ENCODE results near the gene IGF2BP2.
"Not testable (repeated sequence)": the region's sequence is repeated elsewhere in the genome, so short reads cannot be mapped to it uniquely, and the experiment has no call there.

IGF2BP2 gene

DNA sequence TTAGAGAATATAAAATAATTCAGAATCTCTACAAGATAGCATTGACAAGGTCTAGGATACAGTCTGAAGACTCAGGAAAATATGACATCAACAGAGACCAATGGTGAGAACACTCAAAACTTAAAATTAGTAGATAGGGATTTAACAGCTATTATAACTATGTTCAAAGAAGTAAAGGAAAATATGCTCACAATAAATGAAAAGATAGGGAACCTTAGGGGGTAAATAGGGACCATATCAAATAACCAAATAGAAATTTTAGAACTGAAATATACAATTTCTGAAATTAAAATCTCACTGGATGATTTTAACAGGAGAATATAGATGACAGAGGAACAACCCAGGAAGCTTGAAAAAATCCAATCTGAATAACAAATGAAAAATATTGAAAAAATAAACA lies 31.8 kb upstream of the IGF2BP2 start:
- H3K4me3 ChIP-seq (ENCODE audit: low read depth in 1 of 2, low read length in 2 of 2), result no peak overlapping the region
- H3K27ac ChIP-seq (ENCODE audit: low read depth, low read length), result no peak overlapping the region
- peaks cover 9% of the 10 kb centered on the region for H3K9me3 ChIP-seq (ENCODE audit: low read length)
- no peaks in the 10 kb centered on the region for H3K4me1 ChIP-seq (ENCODE audit: insufficient read depth, low read length)
- H3K27me3 ChIP-seq (ENCODE audit: control insufficient read depth in 1 of 2, insufficient read depth in 2 of 2, low read length in 2 of 2), result no peaks in the 10 kb centered on the region
- H3K9ac ChIP-seq (ENCODE audit: low read length), result no peak overlapping the region
- H3K36me3 ChIP-seq (ENCODE audit: insufficient read depth, low read length), result no peaks in the 10 kb centered on the region

DNA sequence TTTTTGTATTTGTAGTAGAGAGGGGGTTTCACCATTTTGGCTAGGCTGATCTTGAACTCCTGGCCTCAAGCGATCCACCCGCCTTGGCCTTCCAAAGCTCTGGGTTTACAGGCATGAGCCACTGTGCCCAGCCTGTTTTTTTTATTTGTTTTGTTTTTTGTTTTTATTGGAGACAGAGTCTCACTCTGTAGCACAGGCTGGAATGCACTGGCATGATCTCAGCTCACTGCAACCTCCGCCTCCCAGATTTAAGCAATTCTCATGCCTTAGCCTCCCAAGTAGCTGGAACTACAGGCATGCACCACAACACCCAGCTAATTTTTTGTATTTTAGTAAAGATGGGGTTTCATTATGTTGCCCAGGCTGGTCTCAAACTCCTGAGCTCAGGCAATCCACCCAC lies 28.9 kb upstream of the IGF2BP2 start:
- not testable (repeated sequence) for H3K9ac ChIP-seq (ENCODE audit: low read length); H3K4me3 ChIP-seq (ENCODE audit: low read depth in 1 of 2, low read length in 2 of 2); H3K36me3 ChIP-seq (ENCODE audit: insufficient read depth, low read length); H3K4me1 ChIP-seq (ENCODE audit: insufficient read depth, low read length); H3K27me3 ChIP-seq (ENCODE audit: control insufficient read depth in 1 of 2, insufficient read depth in 2 of 2, low read length in 2 of 2); H3K9me3 ChIP-seq (ENCODE audit: low read length); H3K27ac ChIP-seq (ENCODE audit: low read depth, low read length)

DNA sequence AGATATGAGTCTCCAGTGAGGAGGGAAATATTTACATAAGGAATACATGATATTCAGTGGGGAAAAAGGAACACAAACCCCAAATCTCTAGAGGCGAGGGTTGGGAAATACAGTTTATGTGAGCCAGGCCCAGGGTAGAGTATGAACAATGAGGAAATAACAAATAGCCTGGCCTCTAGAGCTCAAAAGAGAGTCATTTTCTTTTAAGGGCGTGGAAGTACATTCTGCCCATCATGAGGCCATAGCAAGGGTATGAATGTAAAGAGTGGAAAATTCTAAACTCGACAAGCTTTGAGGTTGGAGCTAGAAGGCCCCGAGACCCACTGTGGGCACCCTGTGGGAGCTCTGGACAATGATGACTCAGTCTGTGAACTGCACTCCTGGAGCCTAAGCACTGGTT lies 27.8 kb upstream of the IGF2BP2 start:
- peaks cover 9% of the 10 kb centered on the region for H3K9me3 ChIP-seq (ENCODE audit: low read length)
- no peak overlapping the region for H3K4me3 ChIP-seq (ENCODE audit: low read depth in 1 of 2, low read length in 2 of 2)
- no peaks in the 10 kb centered on the region for H3K36me3 ChIP-seq (ENCODE audit: insufficient read depth, low read length)
- no peaks in the 10 kb centered on the region for H3K27me3 ChIP-seq (ENCODE audit: control insufficient read depth in 1 of 2, insufficient read depth in 2 of 2, low read length in 2 of 2)
- no peaks in the 10 kb centered on the region for H3K4me1 ChIP-seq (ENCODE audit: insufficient read depth, low read length)
- no peak overlapping the region for H3K9ac ChIP-seq (ENCODE audit: low read length)
- H3K27ac ChIP-seq (ENCODE audit: low read depth, low read length), result no peak overlapping the region

DNA sequence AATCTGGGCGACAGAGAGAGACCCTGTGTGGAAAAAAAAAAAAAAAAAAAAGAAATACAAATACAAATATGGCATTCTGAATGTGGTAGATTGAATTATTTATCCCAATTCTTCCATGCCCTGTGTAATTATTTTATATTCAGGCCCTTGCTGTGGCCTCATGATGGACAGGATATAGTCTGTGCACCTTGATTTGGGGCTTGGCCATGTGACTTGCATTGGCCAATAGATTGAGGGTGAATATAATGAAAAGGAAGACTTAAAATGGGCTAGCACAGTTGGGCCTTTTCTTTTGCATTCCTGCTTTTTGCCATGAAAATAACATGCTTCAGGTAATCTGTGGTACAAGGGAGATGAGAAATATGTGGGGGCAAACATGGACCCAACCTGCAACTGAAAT lies 27.1 kb upstream of the IGF2BP2 start:
- Histone ChIP-seq H3K9me3 (ENCODE audit: low read length) (peaks cover 9% of the 10 kb centered on the region), H3K27me3 (ENCODE audit: control insufficient read depth in 1 of 2, insufficient read depth in 2 of 2, low read length in 2 of 2) (no peaks in the 10 kb centered on the region), H3K9ac (ENCODE audit: low read length) (no peak overlapping the region), H3K4me1 (ENCODE audit: insufficient read depth, low read length) (no peaks in the 10 kb centered on the region), H3K36me3 (ENCODE audit: insufficient read depth, low read length) (no peaks in the 10 kb centered on the region), H3K27ac (ENCODE audit: low read depth, low read length) (no peak overlapping the region), H3K4me3 (ENCODE audit: low read depth in 1 of 2, low read length in 2 of 2) (no peak overlapping the region)

DNA sequence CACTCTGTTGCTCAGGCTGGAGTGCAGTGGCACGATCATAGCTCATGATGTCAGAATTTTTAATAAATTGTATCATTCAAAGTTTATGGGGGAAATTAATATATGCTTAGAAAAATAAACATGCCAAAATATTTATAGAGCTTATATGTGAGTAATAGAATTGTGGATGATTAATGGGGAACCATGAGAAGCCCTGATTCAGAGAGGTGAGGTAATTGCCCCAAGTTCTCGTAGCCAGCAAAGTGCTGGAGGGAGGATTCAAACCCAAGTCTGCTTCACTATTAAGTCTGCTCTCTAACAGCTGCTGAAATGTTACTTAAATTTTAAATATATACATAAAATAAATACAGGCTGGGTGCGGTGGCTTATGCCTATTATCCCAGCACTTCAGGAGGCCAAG lies 26.2 kb upstream of the IGF2BP2 start:
- Histone ChIP-seq H3K9me3 (ENCODE audit: low read length) (peaks cover 1% of the 10 kb centered on the region), H3K4me3 (ENCODE audit: low read depth in 1 of 2, low read length in 2 of 2) (no peak overlapping the region), H3K36me3 (ENCODE audit: insufficient read depth, low read length) (no peaks in the 10 kb centered on the region), H3K9ac (ENCODE audit: low read length) (no peak overlapping the region), H3K27ac (ENCODE audit: low read depth, low read length) (no peak overlapping the region), H3K27me3 (ENCODE audit: control insufficient read depth in 1 of 2, insufficient read depth in 2 of 2, low read length in 2 of 2) (no peaks in the 10 kb centered on the region), H3K4me1 (ENCODE audit: insufficient read depth, low read length) (no peaks in the 10 kb centered on the region)

DNA sequence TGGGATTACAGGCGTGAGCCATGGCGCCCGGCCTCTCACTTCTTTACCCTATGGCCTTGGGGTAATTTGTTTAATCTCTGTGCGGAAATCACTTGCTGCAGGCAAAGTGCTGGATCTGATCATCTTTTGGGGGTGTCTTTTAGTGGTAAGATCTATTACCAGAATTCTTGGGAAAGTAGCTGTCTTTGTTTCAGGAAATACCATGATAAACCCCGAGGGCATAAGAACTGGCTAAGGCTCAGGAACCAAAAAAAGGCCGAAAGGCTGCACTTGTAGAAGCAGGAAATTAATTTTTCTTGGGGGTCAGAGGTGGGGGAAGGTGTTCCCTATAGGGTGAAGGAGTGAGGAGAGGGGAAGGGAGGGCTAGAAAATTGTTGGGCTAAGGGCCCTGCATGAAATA lies 22.7 kb upstream of the IGF2BP2 start:
- Histone ChIP-seq H3K27me3 (ENCODE audit: control insufficient read depth in 1 of 2, insufficient read depth in 2 of 2, low read length in 2 of 2) (no peaks in the 10 kb centered on the region), H3K36me3 (ENCODE audit: insufficient read depth, low read length) (no peaks in the 10 kb centered on the region), H3K4me1 (ENCODE audit: insufficient read depth, low read length) (no peaks in the 10 kb centered on the region), H3K9ac (ENCODE audit: low read length) (no peak overlapping the region), H3K27ac (ENCODE audit: low read depth, low read length) (no peak overlapping the region), H3K9me3 (ENCODE audit: low read length) (no peaks in the 10 kb centered on the region), H3K4me3 (ENCODE audit: low read depth in 1 of 2, low read length in 2 of 2) (no peak overlapping the region)

DNA sequence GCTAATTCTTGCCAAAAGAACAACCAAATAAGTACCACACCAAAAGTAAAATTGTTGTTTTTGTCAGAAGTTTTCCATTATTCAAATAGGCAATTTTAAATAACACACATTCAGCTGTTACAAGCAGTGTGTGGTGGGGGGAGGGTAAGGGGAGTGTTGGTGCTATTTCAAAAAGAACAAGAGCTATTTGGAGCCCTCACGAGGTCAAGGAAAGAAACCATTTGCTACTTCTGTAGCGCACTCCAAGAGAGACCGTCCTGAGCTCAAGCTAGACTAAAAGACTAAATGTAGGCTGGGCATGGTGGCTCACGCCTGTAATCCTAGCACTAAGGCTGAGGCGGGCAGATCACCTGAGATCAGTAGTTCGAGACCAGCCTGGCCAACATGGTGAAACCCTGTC lies 21.2 kb upstream of the IGF2BP2 start:
- no peaks in the 10 kb centered on the region for H3K9me3 ChIP-seq (ENCODE audit: low read length)
- H3K27me3 ChIP-seq (ENCODE audit: control insufficient read depth in 1 of 2, insufficient read depth in 2 of 2, low read length in 2 of 2), result no peaks in the 10 kb centered on the region
- H3K9ac ChIP-seq (ENCODE audit: low read length), result no peak overlapping the region
- no peaks in the 10 kb centered on the region for H3K36me3 ChIP-seq (ENCODE audit: insufficient read depth, low read length)
- no peak overlapping the region for H3K4me3 ChIP-seq (ENCODE audit: low read depth in 1 of 2, low read length in 2 of 2)
- H3K4me1 ChIP-seq (ENCODE audit: insufficient read depth, low read length), result no peaks in the 10 kb centered on the region
- no peak overlapping the region for H3K27ac ChIP-seq (ENCODE audit: low read depth, low read length)

DNA sequence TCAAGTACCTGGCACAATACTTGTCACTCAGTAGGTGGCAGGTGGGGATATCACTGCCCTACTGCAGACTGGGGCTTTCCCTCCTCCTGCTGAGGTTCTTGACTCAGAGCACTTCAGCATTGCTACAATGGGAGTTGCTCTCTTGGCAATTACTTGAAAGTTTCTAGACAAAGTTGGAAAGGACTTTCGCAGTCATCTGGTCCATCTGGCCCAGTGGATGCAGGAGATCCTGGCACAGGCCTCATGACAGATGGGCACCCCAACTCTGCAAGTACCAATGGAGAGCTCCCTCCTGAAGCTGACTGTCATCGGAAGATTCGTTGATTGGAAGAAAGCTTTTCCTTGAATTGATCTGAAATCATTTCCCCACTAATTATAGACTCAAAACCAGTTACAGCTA lies 19.2 kb upstream of the IGF2BP2 start:
- Histone ChIP-seq H3K36me3 (ENCODE audit: insufficient read depth, low read length) (no peaks in the 10 kb centered on the region), H3K27ac (ENCODE audit: low read depth, low read length) (no peak overlapping the region), H3K27me3 (ENCODE audit: control insufficient read depth in 1 of 2, insufficient read depth in 2 of 2, low read length in 2 of 2) (no peaks in the 10 kb centered on the region), H3K4me1 (ENCODE audit: insufficient read depth, low read length) (no peaks in the 10 kb centered on the region), H3K4me3 (ENCODE audit: low read depth in 1 of 2, low read length in 2 of 2) (no peak overlapping the region), H3K9ac (ENCODE audit: low read length) (no peak overlapping the region), H3K9me3 (ENCODE audit: low read length) (no peaks in the 10 kb centered on the region)

DNA sequence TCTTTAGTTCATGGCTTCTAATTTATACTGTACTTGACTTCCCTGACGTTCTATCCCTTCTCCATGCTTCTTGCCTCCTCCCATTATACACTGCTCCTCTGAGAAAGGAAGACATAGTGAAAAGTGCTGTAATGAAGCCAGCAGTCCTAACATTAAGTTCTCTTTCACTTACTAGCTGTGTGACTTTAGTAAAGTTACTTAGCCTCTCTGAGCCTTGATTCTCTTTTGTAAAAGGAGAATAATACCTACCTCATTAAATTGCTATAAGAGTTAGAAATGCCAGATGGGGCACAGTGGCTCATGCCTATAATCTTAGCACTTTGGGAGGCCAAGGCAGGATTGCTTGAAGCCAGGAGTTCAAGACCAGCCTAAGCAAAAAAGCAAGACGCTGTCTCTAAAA lies 18.8 kb upstream of the IGF2BP2 start:
- Histone ChIP-seq H3K9ac (ENCODE audit: low read length) (no peak overlapping the region), H3K4me3 (ENCODE audit: low read depth in 1 of 2, low read length in 2 of 2) (no peak overlapping the region), H3K27ac (ENCODE audit: low read depth, low read length) (no peak overlapping the region), H3K4me1 (ENCODE audit: insufficient read depth, low read length) (no peaks in the 10 kb centered on the region), H3K27me3 (ENCODE audit: control insufficient read depth in 1 of 2, insufficient read depth in 2 of 2, low read length in 2 of 2) (no peaks in the 10 kb centered on the region), H3K9me3 (ENCODE audit: low read length) (no peaks in the 10 kb centered on the region), H3K36me3 (ENCODE audit: insufficient read depth, low read length) (no peaks in the 10 kb centered on the region)

DNA sequence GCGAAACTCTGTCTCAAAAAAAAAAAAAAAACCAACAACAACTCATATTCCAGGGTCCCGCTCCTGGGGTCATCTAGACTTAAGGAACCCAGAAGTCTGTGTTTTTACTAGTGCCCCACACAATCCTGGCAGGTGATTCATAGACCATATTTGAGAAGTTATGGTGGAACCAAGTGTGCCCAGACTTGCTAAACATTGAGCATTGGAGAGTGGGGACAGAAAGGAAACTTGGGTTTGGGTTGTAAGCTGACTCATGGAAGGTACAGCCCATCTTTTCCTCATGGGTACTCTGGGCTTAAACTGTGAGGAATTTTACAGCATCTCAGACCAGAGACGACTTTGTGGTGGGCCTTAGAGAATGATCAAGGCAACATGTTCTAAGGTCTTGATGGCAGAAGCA lies 18.3 kb upstream of the IGF2BP2 start:
- Histone ChIP-seq H3K27ac (ENCODE audit: low read depth, low read length) (no peak overlapping the region), H3K4me1 (ENCODE audit: insufficient read depth, low read length) (no peaks in the 10 kb centered on the region), H3K9me3 (ENCODE audit: low read length) (no peaks in the 10 kb centered on the region), H3K27me3 (ENCODE audit: control insufficient read depth in 1 of 2, insufficient read depth in 2 of 2, low read length in 2 of 2) (no peaks in the 10 kb centered on the region), H3K36me3 (ENCODE audit: insufficient read depth, low read length) (no peaks in the 10 kb centered on the region), H3K9ac (ENCODE audit: low read length) (no peak overlapping the region), H3K4me3 (ENCODE audit: low read depth in 1 of 2, low read length in 2 of 2) (no peak overlapping the region)

DNA sequence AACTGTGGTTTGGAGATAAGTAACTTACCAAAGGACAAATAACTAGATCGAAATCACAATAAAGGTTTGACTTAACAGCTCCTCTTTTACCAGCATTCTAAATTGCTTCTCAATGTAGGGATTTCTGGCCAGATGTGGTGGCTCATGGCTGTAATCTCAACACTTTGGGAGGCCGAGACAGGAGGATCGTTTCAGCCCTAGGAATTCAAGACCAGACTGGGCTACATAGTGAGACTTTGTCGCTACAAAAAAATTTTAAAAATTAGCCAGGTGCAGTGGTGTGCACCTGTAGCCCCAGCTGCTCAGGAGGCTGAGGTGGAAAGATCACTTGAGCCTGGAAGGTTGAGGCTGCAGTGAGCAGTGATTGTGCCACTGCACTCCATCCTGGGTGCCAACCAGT lies 17.4 kb upstream of the IGF2BP2 start:
- H3K36me3 ChIP-seq (ENCODE audit: insufficient read depth, low read length), result no peaks in the 10 kb centered on the region
- no peak overlapping the region for H3K4me3 ChIP-seq (ENCODE audit: low read depth in 1 of 2, low read length in 2 of 2)
- H3K4me1 ChIP-seq (ENCODE audit: insufficient read depth, low read length), result no peaks in the 10 kb centered on the region
- no peaks in the 10 kb centered on the region for H3K9me3 ChIP-seq (ENCODE audit: low read length)
- no peak overlapping the region for H3K27ac ChIP-seq (ENCODE audit: low read depth, low read length)
- no peak overlapping the region for H3K9ac ChIP-seq (ENCODE audit: low read length)
- no peaks in the 10 kb centered on the region for H3K27me3 ChIP-seq (ENCODE audit: control insufficient read depth in 1 of 2, insufficient read depth in 2 of 2, low read length in 2 of 2)

DNA sequence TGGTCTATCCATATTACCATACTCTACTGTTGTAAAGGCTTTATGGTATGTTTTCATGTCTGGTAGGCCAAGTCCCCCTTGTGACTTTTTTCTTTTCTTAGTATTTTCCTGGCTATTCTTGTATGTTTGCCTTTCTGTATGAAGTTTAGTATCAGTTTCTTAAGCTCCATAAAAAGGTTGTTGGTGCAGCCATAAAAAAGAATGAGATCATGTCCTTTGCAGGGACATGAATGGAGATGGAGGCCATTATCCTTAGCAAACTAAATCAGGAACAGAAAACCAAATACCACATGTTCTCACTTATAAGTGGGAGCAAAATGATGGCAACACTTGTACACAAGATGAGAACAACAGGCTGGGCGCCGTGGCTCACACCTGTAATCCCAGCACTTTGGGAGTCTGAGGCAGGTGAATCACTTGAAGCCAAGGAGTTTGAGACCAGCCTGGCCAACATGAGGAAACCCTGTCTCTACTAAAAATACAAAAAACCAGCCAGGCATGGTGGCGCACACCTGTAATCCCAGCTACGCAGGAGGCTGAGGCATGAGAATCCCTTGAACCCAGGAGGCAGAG lies 13.7 kb upstream of the IGF2BP2 start:
- not testable (repeated sequence) for H3K27ac ChIP-seq (ENCODE audit: low read depth, low read length); H3K27me3 ChIP-seq (ENCODE audit: control insufficient read depth in 1 of 2, insufficient read depth in 2 of 2, low read length in 2 of 2); H3K36me3 ChIP-seq (ENCODE audit: insufficient read depth, low read length); H3K9ac ChIP-seq (ENCODE audit: low read length); H3K4me1 ChIP-seq (ENCODE audit: insufficient read depth, low read length); H3K9me3 ChIP-seq (ENCODE audit: low read length); H3K4me3 ChIP-seq (ENCODE audit: low read depth in 1 of 2, low read length in 2 of 2)
